HepG2 (cell line): Measurements from ENCODE around the gene LILRB4. TPM values are rescaled to one million over a fixed set of nuclear protein-coding genes. Genes with fewer than 3 reads are reported as not detected.

Source experiments
- ATAC-seq: fragments of 200-7000 bp; cut with Tn5 transposase; 3 replicates; pipeline ENCODE4 v1.9.1; 2020; ENCODE audit warnings: mild to moderate bottlenecking, moderate library complexity
- BruUV-seq: library from RNA; stranded (reverse); fragments of 400-500 nt; replicated peaks from 2 replicates; lab custom pipeline; 2021; lab: Mats Ljungman, UMichigan
- CTCF ChIA-PET: fragments of 300-600 bp; formaldehyde crosslinking; extraction: SDS; loops from one replicate; lab custom pipeline; 2021; ENCODE audit warnings: low total read pairs, inconsistent platforms, low intra/inter-chr PET ratio; lab: Yijun Ruan, JAX
- POLR2A ChIA-PET: fragments of 350-600 bp; sonication (Branson Sonifier 250); formaldehyde crosslinking; loops from one replicate; lab custom pipeline; 2020; ENCODE audit warnings: antibody characterized with exemption, inconsistent platforms; lab: Yijun Ruan, JAX
- DNase-seq: peaks from one replicate; pipeline ENCODE4 v3.0.0-alpha.2; 2015; ENCODE audit warnings: low spot score
- FAIRE-seq: peaks from 3 replicates; lab custom pipeline; 2011; peaks lifted over from hg19 to GRCh38; lab: Jason Lieb, UNC
- H2AFZ ChIP-seq: one replicate; pipeline ENCODE4 v1.6.1; 2011; ENCODE audit warnings: low read length, inconsistent platforms
- H3K27ac ChIP-seq: fragments of 300-600 bp; 3 replicates; pipeline ENCODE4 v1.8.0; 2011; ENCODE audit warnings: mixed run types, mild to moderate bottlenecking, mixed read lengths, low read length, inconsistent platforms; ENCODE audit not compliant: insufficient read depth; ENCODE audit errors: extremely low read length
- H3K27me3 ChIP-seq, 2 experiments: fragments of 200-600 bp in 1 of 2; 2 replicates in 1 of 2; 3 replicates in 1 of 2; pipeline versions ENCODE4 v1.6.0 to v1.8.0; 2011; ENCODE audit warnings: low read length in 2 of 2, mild to moderate bottlenecking in 2 of 2, moderate library complexity in 2 of 2, inconsistent platforms in 1 of 2; ENCODE audit not compliant: insufficient read depth in 2 of 2, control insufficient read depth in 1 of 2
- H3K36me3 ChIP-seq, 2 experiments: fragments of 200-600 bp in 1 of 2; replicated peaks in 1 of 2; 2 replicates in 1 of 2; 3 replicates in 1 of 2; pipeline versions ENCODE4 v1.5.1 to v1.8.0; 2011; ENCODE audit warnings: low read length in 2 of 2, inconsistent platforms in 1 of 2; ENCODE audit not compliant: insufficient read depth in 2 of 2, control insufficient read depth in 1 of 2
- H3K4me1 ChIP-seq: 2 replicates; pipeline ENCODE4 v1.5.1; 2012; ENCODE audit warnings: low read length, inconsistent platforms; ENCODE audit not compliant: insufficient read depth
- H3K4me2 ChIP-seq: 2 replicates; pipeline ENCODE4 v1.6.0; 2011; ENCODE audit warnings: low read depth, low read length, inconsistent platforms
- H3K4me3 ChIP-seq, 3 experiments: fragments of 200-600 bp in 1 of 3; sonication (generic), shearing (Covaris generic) in 1 of 3; replicated peaks in 1 of 3; 2 replicates each; pipeline ENCODE4 v1.5.1; 2011 to 2016; ENCODE audit warnings: low read length in 3 of 3, inconsistent platforms in 2 of 3, low read depth in 2 of 3, mild to moderate bottlenecking in 2 of 3, control low read depth in 1 of 3, mixed read lengths in 1 of 3; ENCODE audit not compliant: insufficient read depth in 1 of 3
- H3K79me2 ChIP-seq: one replicate; pipeline ENCODE4 v1.6.1; 2011; ENCODE audit warnings: low read length, inconsistent platforms; ENCODE audit not compliant: insufficient read depth
- H3K9ac ChIP-seq: 2 replicates; pipeline ENCODE4 v1.6.0; 2011; ENCODE audit warnings: mild to moderate bottlenecking, low read depth, low read length, inconsistent platforms; ENCODE audit not compliant: insufficient read depth
- H3K9me3 ChIP-seq: 2 replicates; pipeline ENCODE4 v1.5.1; 2012; ENCODE audit warnings: mild to moderate bottlenecking, low read length
- H4K20me1 ChIP-seq: 2 replicates; pipeline ENCODE4 v1.6.0; 2011; ENCODE audit warnings: inconsistent platforms, mild to moderate bottlenecking, low read length, moderate library complexity; ENCODE audit not compliant: insufficient read depth
- ARID3A ChIP-seq: IDR thresholded peaks from 2 replicates; pipeline ENCODE4 v1.6.1; 2012; ENCODE audit warnings: low read depth, low read length, improper control_type of control experiment
- ARNT2 ChIP-seq: sonication (generic); formaldehyde crosslinking; IDR thresholded peaks from 2 replicates; pipeline ENCODE4 v1.8.0; 2022; ENCODE audit warnings: mild to moderate bottlenecking, low read depth, missing genetic modification reagents, moderate library complexity
- SMAD9 ChIP-seq: sonication (generic); formaldehyde crosslinking; IDR thresholded peaks from 2 replicates; pipeline ENCODE4 v1.5.1; 2020; ENCODE audit warnings: mild to moderate bottlenecking, missing genetic modification reagents
- ZNF160 ChIP-seq: sonication (generic); formaldehyde crosslinking; IDR thresholded peaks from 2 replicates; pipeline ENCODE4 v1.8.0; 2022; ENCODE audit warnings: mild to moderate bottlenecking, inconsistent platforms, missing genetic modification reagents
- ZNF615 ChIP-seq: sonication (generic); formaldehyde crosslinking; IDR thresholded peaks from 2 replicates; pipeline ENCODE4 v1.5.0; 2020; ENCODE audit warnings: mild to moderate bottlenecking, missing genetic modification reagents, borderline replicate concordance
- ZSCAN22 ChIP-seq: sonication (generic); formaldehyde crosslinking; IDR thresholded peaks from 2 replicates; pipeline ENCODE4 v1.4.0; 2020; ENCODE audit warnings: mild to moderate bottlenecking, missing genetic modification reagents
- WGBS: methylation state at CpG from one replicate; pipeline ENCODE4 v1.1.6; 2017; ENCODE audit warnings: low lambda C conversion rate; 5-methylcytosine and 5-hydroxymethylcytosine counted together
- in situ Hi-C: cut with HindIII; loops from 2 replicates; pipeline ENCODE4 v1.10.0; 2017; ENCODE audit warnings: low pct_unique_long_range_greater_than_20kb; ENCODE audit not compliant: extremely low pct_ligation_motif_present
- intact Hi-C: fragments of 100-400 bp; cut with micrococcal nuclease; formaldehyde crosslinking; loops from one replicate; pipeline ENCODE4 v1.10.0; 2022; ENCODE audit not compliant: unreplicated experiment
- polyA plus RNA-seq, 8 experiments: library from polyadenylated mRNA; depleted of rRNA in 3 of 8; stranded (reverse) in 7 of 8; unstranded in 1 of 8; fragments of >200 nt; fragmentation: Illumina TruSeq in 4 of 8; extraction: Trizol in 4 of 8; gene quantifications; 2 replicates each; pipeline versions ENCODE4 v1.2.1 to v1.2.3, GENCODE V29; 2011 to 2016; ENCODE audit warnings: low read depth in 4 of 8, missing spikeins in 1 of 8, mixed read lengths in 1 of 8; ENCODE audit not compliant: insufficient read depth in 1 of 8
- total RNA-seq, 5 experiments: library from RNA; depleted of rRNA; stranded (reverse); fragments of >200 nt; fragmentation: Illumina TruSeq; extraction: Trizol; gene quantifications; 2 replicates each; pipeline ENCODE4 v1.2.3, GENCODE V29; 2016; ENCODE audit warnings: low read depth in 1 of 5
- TF ChIP-seq, protein P1 (sequence below): sonication (generic); formaldehyde crosslinking; IDR thresholded peaks from 2 replicates; pipeline ENCODE4 v1.4.0; 2020; ENCODE audit warnings: mild to moderate bottlenecking, missing genetic modification reagents, borderline replicate concordance
- TF ChIP-seq, protein P2 (sequence below): sonication (generic); formaldehyde crosslinking; IDR thresholded peaks from 2 replicates; pipeline ENCODE4 v1.8.0; 2022; ENCODE audit warnings: mild to moderate bottlenecking, missing genetic modification reagents
- TF ChIP-seq, protein P3 (sequence below): sonication (generic); formaldehyde crosslinking; IDR thresholded peaks from 2 replicates; pipeline ENCODE4 v1.4.0; 2020; ENCODE audit warnings: missing genetic modification reagents, borderline replicate concordance

The LILRB4 gene
- total and polyA plus RNA-seq, 2 of the 13 experiments (the other 11 are each of a cell fraction or from before 2014, with no cell fraction given): not detected

DNA sequence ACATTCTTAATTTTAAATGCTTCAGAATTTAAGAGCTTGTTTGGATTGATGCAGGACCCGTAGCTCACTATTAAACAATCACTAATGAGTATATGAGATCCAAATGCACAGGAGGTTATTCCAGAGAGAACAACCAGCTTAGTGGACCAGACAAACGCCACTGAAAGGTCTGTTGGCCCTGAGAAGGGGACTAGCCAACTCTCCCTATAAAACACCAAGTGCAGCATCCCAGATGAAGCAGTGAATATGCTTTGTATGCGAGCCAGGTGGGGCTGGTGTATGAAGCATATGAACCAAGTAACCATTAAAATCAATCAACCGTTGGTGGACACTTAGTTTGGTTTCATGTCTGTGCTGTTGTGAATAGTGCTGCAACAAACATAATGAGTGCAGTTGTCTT lies 42.3 kb upstream of the LILRB4 start (continued):
- TF ChIP-seq, protein P1, sequence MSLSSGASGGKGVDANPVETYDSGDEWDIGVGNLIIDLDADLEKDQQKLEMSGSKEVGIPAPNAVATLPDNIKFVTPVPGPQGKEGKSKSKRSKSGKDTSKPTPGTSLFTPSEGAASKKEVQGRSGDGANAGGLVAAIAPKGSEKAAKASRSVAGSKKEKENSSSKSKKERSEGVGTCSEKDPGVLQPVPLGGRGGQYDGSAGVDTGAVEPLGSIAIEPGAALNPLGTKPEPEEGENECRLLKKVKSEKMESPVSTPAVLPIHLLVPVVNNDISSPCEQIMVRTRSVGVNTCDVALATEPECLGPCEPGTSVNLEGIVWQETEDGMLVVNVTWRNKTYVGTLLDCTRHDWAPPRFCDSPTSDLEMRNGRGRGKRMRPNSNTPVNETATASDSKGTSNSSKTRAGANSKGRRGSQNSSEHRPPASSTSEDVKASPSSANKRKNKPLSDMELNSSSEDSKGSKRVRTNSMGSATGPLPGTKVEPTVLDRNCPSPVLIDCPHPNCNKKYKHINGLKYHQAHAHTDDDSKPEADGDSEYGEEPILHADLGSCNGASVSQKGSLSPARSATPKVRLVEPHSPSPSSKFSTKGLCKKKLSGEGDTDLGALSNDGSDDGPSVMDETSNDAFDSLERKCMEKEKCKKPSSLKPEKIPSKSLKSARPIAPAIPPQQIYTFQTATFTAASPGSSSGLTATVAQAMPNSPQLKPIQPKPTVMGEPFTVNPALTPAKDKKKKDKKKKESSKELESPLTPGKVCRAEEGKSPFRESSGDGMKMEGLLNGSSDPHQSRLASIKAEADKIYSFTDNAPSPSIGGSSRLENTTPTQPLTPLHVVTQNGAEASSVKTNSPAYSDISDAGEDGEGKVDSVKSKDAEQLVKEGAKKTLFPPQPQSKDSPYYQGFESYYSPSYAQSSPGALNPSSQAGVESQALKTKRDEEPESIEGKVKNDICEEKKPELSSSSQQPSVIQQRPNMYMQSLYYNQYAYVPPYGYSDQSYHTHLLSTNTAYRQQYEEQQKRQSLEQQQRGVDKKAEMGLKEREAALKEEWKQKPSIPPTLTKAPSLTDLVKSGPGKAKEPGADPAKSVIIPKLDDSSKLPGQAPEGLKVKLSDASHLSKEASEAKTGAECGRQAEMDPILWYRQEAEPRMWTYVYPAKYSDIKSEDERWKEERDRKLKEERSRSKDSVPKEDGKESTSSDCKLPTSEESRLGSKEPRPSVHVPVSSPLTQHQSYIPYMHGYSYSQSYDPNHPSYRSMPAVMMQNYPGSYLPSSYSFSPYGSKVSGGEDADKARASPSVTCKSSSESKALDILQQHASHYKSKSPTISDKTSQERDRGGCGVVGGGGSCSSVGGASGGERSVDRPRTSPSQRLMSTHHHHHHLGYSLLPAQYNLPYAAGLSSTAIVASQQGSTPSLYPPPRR (CRISPR knock-in tag): no peak
- TF ChIP-seq ARID3A: no peak

- H3K4me3 ChIP-seq: no peak overlapping the region
- H4K20me1 ChIP-seq: no peaks in the 10 kb centered on the region
- H3K4me2 ChIP-seq: no peak overlapping the region
- no peaks in the 10 kb centered on the region for H3K79me2 ChIP-seq
- FAIRE-seq (no peak), ATAC-seq (no peak), DNase-seq (no peak)
- no peak overlapping the region for H3K9ac ChIP-seq
- 0% methylated on average over 4 of the region's 4 CpGs for WGBS
- ChIA-PET CTCF (no interaction called here), POLR2A (no interaction called here)
- H3K27me3 ChIP-seq: peaks cover 3 to 4% of the 10 kb centered on the region in 2 experiments; a peak in 2 of 5 replicates
- no peaks in the 10 kb centered on the region for H3K9me3 ChIP-seq
- in situ Hi-C loops (no loop called here), intact Hi-C loops (no loop called here)
- no peak overlapping the region for H3K27ac ChIP-seq
- no TSS peak for BruUV-seq
- no peaks in the 10 kb centered on the region for H3K36me3 ChIP-seq
- TF ChIP-seq, protein P2, sequence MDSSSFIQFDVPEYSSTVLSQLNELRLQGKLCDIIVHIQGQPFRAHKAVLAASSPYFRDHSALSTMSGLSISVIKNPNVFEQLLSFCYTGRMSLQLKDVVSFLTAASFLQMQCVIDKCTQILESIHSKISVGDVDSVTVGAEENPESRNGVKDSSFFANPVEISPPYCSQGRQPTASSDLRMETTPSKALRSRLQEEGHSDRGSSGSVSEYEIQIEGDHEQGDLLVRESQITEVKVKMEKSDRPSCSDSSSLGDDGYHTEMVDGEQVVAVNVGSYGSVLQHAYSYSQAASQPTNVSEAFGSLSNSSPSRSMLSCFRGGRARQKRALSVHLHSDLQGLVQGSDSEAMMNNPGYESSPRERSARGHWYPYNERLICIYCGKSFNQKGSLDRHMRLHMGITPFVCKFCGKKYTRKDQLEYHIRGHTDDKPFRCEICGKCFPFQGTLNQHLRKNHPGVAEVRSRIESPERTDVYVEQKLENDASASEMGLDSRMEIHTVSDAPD (CRISPR knock-in tag): no peak
- TF ChIP-seq SMAD9 (CRISPR knock-in tag): no peak
- no peak for TF ChIP-seq ZSCAN22 (CRISPR knock-in tag)
- no peak for TF ChIP-seq ARNT2 (CRISPR knock-in tag)
- TF ChIP-seq, protein P3, sequence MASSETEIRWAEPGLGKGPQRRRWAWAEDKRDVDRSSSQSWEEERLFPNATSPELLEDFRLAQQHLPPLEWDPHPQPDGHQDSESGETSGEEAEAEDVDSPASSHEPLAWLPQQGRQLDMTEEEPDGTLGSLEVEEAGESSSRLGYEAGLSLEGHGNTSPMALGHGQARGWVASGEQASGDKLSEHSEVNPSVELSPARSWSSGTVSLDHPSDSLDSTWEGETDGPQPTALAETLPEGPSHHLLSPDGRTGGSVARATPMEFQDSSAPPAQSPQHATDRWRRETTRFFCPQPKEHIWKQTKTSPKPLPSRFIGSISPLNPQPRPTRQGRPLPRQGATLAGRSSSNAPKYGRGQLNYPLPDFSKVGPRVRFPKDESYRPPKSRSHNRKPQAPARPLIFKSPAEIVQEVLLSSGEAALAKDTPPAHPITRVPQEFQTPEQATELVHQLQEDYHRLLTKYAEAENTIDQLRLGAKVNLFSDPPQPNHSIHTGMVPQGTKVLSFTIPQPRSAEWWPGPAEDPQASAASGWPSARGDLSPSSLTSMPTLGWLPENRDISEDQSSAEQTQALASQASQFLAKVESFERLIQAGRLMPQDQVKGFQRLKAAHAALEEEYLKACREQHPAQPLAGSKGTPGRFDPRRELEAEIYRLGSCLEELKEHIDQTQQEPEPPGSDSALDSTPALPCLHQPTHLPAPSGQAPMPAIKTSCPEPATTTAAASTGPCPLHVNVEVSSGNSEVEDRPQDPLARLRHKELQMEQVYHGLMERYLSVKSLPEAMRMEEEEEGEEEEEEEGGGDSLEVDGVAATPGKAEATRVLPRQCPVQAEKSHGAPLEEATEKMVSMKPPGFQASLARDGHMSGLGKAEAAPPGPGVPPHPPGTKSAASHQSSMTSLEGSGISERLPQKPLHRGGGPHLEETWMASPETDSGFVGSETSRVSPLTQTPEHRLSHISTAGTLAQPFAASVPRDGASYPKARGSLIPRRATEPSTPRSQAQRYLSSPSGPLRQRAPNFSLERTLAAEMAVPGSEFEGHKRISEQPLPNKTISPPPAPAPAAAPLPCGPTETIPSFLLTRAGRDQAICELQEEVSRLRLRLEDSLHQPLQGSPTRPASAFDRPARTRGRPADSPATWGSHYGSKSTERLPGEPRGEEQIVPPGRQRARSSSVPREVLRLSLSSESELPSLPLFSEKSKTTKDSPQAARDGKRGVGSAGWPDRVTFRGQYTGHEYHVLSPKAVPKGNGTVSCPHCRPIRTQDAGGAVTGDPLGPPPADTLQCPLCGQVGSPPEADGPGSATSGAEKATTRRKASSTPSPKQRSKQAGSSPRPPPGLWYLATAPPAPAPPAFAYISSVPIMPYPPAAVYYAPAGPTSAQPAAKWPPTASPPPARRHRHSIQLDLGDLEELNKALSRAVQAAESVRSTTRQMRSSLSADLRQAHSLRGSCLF (CRISPR knock-in tag): no peak
- TF ChIP-seq ZNF615 (CRISPR knock-in tag): no peak
- no peak for TF ChIP-seq ZNF160
- no peaks in the 10 kb centered on the region for H3K4me1 ChIP-seq
- H2AFZ ChIP-seq: no peak overlapping the region
Measured at GRCh38 chr19:54622431-54622830, 40.4 kb upstream of the LILRB4 start.
